ENCODE measurements around the gene ENTHD1.

- TF ChIP-seq POLR2A (IDR thresholded peaks at IDR 0.05; ENCODE audit: low read depth, low read length) (no peak), POLR2AphosphoS5 (IDR thresholded peaks at IDR 0.05; ENCODE audit: low read depth, low read length) (no peak)
Measured at GRCh38 chr22:39833610-39834009, 60.0 kb downstream of the ENTHD1 start.
